Central memory CD4-positive, alpha-beta T cell (primary cell): ENCODE measurements around the gene LAMA3.

Experiments used
- DNase-seq: peaks from one replicate; pipeline ENCODE4 v3.0.0; 2022

LAMA3 gene

GRCh38 chr18:23918395-23919032 lies 229.3 kb downstream of the LAMA3 start:
- peak; percentile 53 for DNase-seq

GRCh38 chr18:23920054-23920453 lies 230.8 kb downstream of the LAMA3 start:
- DNase-seq: peak; percentile 18

GRCh38 chr18:23921716-23922285 lies 232.5 kb downstream of the LAMA3 start:
- no peak for DNase-seq

- no peak for DNase-seq
These were observed 233.7 kb downstream of the LAMA3 start for GRCh38 chr18:23922939-23923338.

GRCh38 chr18:23924813-23925212 lies 235.6 kb downstream of the LAMA3 start:
- DNase-seq: no peak

GRCh38 chr18:23926571-23926970 lies 237.3 kb downstream of the LAMA3 start:
- no peak for DNase-seq

GRCh38 chr18:23927821-23928746 lies 238.8 kb downstream of the LAMA3 start:
- no peak for DNase-seq

- no peak for DNase-seq
These were observed 240.2 kb downstream of the LAMA3 start for GRCh38 chr18:23929362-23929930.

- no peak for DNase-seq
These were observed 240.7 kb downstream of the LAMA3 start for GRCh38 chr18:23930002-23930401.

GRCh38 chr18:23932385-23933067 lies 243.3 kb downstream of the LAMA3 start:
- no peak for DNase-seq

- DNase-seq: no peak
These were observed 244.2 kb downstream of the LAMA3 start for GRCh38 chr18:23933407-23933806.

- peak; percentile 5 for DNase-seq
These were observed 245.0 kb downstream of the LAMA3 start for GRCh38 chr18:23934252-23934651.

- no peak for DNase-seq
These were observed 245.6 kb downstream of the LAMA3 start for GRCh38 chr18:23934863-23935262.

GRCh38 chr18:23935804-23936203 lies 246.6 kb downstream of the LAMA3 start:
- DNase-seq: peak; percentile 31

- no peak for DNase-seq
These were observed 247.2 kb downstream of the LAMA3 start for GRCh38 chr18:23936381-23936958.

- DNase-seq: peak; percentile 12
These were observed 248.9 kb downstream of the LAMA3 start for GRCh38 chr18:23938043-23938756.

- DNase-seq: no peak
These were observed 249.7 kb downstream of the LAMA3 start for GRCh38 chr18:23938901-23939341.

GRCh38 chr18:23939366-23939765 lies 250.1 kb downstream of the LAMA3 start:
- no peak for DNase-seq

GRCh38 chr18:23939896-23940295 lies 250.6 kb downstream of the LAMA3 start:
- no peak for DNase-seq

GRCh38 chr18:23941791-23942190 lies 252.5 kb downstream of the LAMA3 start:
- DNase-seq: no peak

- DNase-seq: peak; percentile 14
These were observed 253.9 kb downstream of the LAMA3 start for GRCh38 chr18:23943104-23943503.
